Activated T-helper 1 cell treated with anti-CD3 and anti-CD28 coated beads, Interleukin-2, amount 50 U/mL, for 16 hours (primary cell): ENCODE measurements around the gene SNX9.
"Not testable (repeated sequence)": the region's sequence is repeated elsewhere in the genome, so short reads cannot be mapped to it uniquely, and the experiment has no call there.

Experiments used
- DNase-seq, 2 donors: peaks; one replicate each; pipeline ENCODE4 v3.0.0-alpha.2; 2020; ENCODE audit warnings: low read depth in 1 of 2, low spot score in 1 of 2

SNX9 gene

DNA sequence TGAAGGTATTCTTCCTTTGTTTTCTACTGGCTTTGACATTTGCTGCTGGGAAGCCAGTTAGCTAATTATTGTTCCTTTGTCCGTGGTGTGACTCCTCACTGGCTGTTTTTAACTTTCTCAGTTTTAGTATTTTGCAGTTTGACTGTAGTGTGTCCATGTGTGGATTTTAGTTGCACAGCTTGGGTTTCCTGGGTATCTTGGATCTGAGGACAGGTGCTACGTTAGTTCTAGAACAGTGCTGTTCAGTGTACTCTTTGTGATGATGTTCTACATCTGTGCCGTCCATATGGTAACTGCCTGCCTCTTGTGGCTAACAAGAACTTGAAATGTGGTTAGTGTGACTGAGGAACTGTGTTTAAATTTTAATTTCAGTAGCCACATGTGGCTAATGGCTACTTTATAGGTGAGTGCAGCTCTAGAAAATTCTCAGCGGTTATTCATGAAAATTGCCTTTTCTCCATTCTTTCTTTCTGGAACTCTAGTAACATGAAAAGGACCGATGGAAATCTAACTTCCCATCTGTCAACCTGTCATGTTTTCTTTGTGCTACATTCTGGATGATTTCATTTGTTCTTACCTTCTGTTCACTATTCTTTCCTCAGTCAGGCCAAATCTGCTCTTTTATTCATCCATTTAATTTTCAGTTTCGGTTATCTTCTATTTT, 7.4 kb downstream of the SNX9 start:
- DNase-seq: no peak

GRCh38 chr6:157831018-157831369, 7.9 kb downstream of the SNX9 start:
- no peak for DNase-seq

DNA sequence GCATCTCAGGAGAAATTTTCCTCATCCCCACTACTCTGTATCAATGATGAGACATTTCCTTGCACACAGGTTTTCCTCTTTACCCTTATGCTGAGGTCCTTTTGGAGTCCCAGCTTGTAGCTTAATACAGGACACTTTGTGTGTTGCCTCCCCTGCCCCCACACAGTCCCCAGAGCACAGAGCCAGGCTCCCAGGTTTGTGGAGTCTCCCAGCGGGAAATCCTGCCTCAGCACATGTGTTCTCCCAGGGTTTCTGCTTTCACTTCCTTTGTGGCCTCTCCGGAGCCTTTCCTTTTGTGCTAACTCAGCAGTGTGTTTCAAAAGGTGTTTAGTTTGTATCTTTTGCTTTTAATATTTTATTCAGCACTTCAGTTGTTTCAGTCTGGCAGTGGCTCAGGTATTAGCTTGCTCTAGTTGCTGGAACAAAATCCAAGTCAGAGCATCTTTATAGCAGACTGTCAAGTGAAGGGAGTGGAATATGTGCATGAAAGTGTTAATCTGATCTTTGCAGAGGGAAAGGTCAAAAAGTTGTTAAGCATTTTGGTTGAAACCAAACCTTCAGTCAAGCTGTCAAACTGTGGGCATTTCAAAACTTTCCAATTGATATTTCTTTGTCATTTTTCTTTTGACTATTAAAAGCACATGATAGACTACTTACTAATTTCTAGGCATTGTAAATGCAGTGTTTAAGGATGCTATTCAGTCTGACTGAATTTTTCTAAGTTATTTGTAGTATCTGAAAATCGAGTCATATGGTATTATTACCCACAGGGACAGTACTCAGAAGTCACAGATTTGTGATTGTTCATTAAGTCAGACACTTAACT, 8.6 kb downstream of the SNX9 start:
- no peak for DNase-seq

DNA sequence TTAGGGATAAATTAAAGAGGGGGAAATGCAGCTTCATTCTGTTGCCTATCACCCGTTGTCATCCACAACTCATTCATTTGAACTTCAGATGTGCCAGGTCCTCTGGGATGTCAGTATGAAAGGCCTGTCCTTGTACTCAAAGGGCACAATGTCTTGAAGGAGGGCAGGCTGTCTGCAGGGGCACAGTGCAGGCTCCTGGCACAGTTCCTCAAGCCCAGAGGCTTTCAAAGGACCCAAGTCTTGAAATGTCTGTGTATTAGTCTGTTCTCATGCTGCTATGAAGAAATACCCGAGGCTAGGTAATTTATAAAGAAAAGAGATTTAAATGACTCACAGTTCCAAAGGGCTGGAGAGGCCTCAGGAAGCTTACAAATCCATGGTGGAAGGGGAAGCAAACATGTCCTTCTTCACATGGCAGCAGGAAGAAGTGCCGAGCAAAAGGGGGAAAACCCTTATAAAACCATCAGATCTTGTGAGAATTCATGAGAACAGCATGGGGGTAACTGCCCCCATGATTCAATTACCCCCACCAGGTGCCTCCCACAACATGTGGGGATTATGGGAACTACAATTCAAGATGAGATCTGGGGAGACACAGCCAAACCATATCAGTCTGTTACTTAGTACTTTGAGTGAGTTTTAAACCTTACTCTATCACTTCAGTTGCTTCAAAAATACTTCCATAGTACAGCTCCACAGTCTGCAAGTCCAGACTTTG, 9.4 kb downstream of the SNX9 start:
- no peak for DNase-seq

- DNase-seq: no peak
Measured at GRCh38 chr6:157834549-157834948, 11.5 kb downstream of the SNX9 start.

GRCh38 chr6:157838718-157839430, 15.8 kb downstream of the SNX9 start:
- DNase-seq: no peak

- DNase-seq: no peak
Measured at GRCh38 chr6:157839606-157840005, 16.6 kb downstream of the SNX9 start.

GRCh38 chr6:157840261-157840660, 17.2 kb downstream of the SNX9 start:
- DNase-seq: no peak

DNA sequence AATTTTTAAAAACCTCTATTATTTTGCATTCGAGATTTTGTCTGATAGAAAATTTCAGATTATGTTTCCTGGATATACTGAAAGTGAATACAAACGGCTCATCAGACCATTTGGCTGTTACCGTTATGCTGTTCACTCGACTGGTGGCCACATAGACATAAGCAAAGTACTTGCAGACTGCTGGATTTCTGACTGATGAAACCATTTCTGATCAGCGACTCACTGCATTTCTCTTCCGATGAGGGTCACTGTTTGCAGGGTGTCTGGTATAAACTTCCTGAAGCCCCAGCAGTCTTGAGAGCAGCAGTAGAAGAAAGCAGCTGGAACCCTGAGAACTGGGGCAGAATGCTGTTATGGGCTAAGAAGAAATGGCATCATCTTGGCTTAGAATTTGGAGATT, 17.7 kb downstream of the SNX9 start:
- DNase-seq: no peak

- no peak for DNase-seq
Measured at GRCh38 chr6:157841211-157841840, 18.3 kb downstream of the SNX9 start.

GRCh38 chr6:157842212-157842611, 19.2 kb downstream of the SNX9 start:
- DNase-seq: no peak

DNA sequence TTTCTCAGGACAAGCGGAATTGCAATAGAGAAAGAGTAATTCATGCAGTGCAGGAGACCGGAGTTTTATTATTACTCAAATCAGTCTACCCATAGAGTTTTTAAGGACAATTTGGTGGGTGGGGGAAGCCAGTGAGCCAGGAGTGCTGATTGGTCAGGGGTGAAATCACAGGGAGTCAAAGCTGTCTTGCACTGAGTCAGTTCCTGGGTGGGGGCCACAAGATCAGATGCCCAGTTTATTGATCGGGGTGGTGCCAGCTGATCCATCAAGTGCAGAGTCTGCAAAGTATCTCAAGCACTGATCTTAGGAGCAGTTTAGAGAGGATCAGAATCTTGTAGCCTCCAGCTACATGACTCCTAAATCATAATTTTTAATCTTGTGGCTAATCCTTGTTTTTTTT, 21.1 kb downstream of the SNX9 start:
- not testable (repeated sequence) for DNase-seq

DNA sequence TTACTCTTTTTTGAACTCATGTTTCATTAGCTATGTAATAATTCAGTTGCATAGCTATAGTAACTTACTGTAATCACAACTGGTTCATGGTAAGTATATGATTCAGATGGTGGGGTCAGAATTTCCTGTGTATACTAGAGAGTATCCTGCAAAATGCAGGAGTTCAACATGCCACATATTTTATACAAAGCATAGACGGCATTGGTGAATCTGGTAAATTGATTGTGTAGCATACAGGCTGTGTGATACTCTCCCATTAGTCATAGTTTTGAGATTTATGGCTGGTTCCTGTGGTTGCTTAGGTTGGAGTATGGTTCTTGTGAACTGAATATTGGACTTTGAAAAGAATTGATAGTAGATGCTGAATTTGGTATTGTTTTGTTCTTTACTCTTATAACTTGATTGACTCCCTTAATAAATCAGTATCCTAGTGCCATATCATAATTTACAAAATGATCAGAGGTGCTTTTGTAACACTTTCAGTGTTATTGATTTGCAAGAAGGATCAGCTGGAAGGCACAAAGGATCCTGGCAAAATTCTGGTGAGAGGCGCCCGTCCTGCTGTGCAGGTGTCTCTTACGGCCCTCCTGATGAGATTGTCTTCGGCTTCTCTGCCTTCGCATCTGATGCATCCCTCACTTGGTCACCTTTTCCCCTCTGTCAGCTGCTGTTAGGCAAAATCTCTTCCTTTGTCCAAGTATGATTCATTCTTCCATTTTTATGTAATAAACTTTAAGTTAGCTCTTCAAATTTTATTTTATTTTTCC, 22.6 kb downstream of the SNX9 start:
- no peak for DNase-seq

DNA sequence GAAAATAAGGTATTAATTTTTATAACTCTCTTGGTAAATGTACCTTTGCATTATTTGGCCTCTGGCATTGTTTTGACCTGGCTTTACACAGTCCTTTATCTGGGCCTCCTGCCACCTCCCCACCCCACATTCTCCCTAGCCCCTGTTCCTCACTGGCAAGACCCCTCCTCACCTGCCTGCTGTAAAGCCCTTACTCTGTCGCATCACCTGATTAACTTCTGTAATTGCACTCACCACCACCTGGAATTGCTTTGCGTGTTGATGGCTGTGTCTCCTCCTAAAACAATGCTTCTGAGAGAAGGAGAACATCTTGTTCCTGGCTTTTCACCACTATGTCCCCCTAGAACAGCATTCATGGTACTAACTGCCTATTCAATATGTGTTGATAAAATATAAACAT, 24.8 kb downstream of the SNX9 start:
- DNase-seq: no peak

DNA sequence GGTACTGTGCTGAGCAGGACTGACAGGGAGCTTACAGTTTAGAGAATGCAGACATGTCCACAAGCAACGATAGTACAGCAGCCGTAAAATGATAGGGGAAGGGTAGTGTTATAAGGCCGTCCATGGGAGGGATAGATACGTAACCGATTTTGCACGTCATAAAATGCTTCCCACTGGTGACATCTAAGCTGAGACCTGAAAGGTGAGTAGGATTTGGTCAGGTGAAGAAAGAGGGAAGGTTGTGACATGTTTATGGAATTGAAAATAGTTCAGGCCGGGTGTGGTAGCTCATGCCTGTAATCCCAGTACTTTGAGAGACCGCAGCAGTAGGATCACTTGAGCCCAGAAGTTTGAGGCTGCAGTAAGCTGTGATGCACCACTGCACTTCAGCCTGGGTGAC, 25.6 kb downstream of the SNX9 start:
- DNase-seq: no peak

DNA sequence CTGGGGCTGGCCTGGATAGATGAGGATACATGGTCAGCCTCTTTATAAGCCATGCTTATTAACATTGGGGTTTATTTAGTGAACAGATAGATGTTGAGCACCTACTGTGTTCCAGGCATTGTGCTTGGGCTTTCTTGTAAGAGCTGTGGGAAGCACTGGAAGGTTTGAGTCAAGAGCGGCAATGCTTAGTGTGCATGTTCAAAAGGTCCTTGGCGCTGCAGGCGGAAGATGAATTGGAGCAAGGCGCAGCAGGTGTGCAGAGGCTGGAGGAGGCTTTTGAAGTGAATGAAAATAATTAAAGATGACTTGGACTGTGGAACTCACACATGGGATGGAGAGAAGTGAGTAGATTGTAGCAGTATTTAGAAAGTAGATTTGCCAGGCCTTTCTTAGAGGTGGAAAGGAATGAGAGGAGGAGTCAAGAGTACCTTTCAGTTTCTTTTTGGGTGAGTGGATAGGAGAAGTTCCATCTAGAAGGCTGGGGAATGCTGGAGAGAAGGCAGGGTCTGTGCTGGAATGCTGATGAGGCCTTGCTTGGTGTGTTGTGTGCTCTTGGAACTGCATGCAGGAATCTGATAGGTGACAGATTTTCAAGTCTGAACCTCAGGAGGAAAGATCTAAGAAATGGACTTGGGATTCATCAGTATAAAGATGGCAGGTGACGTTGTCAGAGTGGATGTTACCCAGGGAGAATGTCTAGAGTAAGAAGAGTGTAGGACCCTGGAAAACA, 26.4 kb downstream of the SNX9 start:
- no peak for DNase-seq

DNA sequence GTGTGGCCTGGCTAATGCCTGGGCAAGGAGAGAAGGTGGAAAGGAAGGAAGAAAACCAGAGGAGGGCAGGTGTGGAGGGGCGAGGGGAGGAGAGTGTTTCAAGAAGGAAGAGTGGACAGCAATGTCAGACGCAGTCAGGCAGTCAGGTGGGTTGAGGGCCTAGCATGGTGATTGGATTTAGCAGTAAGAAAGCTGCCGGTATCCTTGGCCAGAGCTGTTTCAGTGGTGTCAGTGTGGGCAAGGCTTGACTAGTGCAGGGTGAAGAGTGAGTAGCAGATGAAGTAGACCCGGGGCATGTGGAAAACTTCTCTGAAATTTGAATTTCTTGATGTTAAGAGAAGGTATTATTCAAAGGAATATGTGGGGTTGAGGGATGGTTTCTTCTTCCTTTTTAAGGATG, 27.0 kb downstream of the SNX9 start:
- DNase-seq: no peak

- DNase-seq: no peak
Measured at GRCh38 chr6:157853018-157853805, 30.2 kb downstream of the SNX9 start.
